Fibroblast of lung (primary cell): ENCODE data around the gene KRT38. TPM values are rescaled to one million over a fixed set of nuclear protein-coding genes. Genes with fewer than 3 reads are reported as not detected.
"Not testable (repeated sequence)": the region's sequence is repeated elsewhere in the genome, so short reads cannot be mapped to it uniquely, and the experiment has no call there.

Experiments
- DNase-seq, 2 donors: peaks; one replicate each; pipeline versions ENCODE4 v3.0.0 to v3.0.0-alpha.2; 2010; ENCODE audit warnings: low read depth in 2 of 2
- H2AFZ ChIP-seq: 2 replicates; pipeline ENCODE4 v1.5.1; 2012; ENCODE audit warnings: low read length, control low read depth, inconsistent platforms
- H3K27ac ChIP-seq: 2 replicates; pipeline ENCODE4 v1.5.1; 2011; ENCODE audit warnings: low read length, control low read depth; ENCODE audit not compliant: insufficient read depth
- H3K27me3 ChIP-seq: 2 replicates; pipeline ENCODE4 v1.5.1; 2011; ENCODE audit warnings: mild to moderate bottlenecking, low read length; ENCODE audit not compliant: control insufficient read depth, insufficient read depth
- H3K36me3 ChIP-seq: 2 replicates; pipeline ENCODE4 v1.5.1; 2011; ENCODE audit warnings: low read length; ENCODE audit not compliant: control insufficient read depth, insufficient read depth
- H3K4me1 ChIP-seq: 2 replicates; pipeline ENCODE4 v1.5.1; 2011; ENCODE audit warnings: low read length; ENCODE audit not compliant: control insufficient read depth, insufficient read depth; ENCODE audit errors: extremely low read depth
- H3K4me2 ChIP-seq: 2 replicates; pipeline ENCODE4 v1.5.1; 2011; ENCODE audit warnings: low read length, control low read depth; ENCODE audit not compliant: insufficient read depth; ENCODE audit errors: extremely low read depth
- H3K4me3 ChIP-seq, 4 experiments: fragments of 200-600 bp in 1 of 4; sonication (generic) in 1 of 4; replicated peaks in 1 of 4; 2 replicates each; pipeline ENCODE4 v1.5.1; 2011 to 2016; ENCODE audit warnings: low read length in 4 of 4, low read depth in 3 of 4, mild to moderate bottlenecking in 3 of 4, control low read depth in 2 of 4, inconsistent platforms in 1 of 4, mixed read lengths in 1 of 4; ENCODE audit not compliant: insufficient read depth in 1 of 4; ENCODE audit errors: control extremely low read depth in 1 of 4
- H3K79me2 ChIP-seq: 2 replicates; pipeline ENCODE4 v1.5.1; 2012; ENCODE audit warnings: mild to moderate bottlenecking, low read length, inconsistent platforms; ENCODE audit not compliant: control insufficient read depth, insufficient read depth
- H3K9ac ChIP-seq: 2 replicates; pipeline ENCODE4 v1.5.1; 2011; ENCODE audit warnings: mild to moderate bottlenecking, low read length, control low read depth; ENCODE audit not compliant: insufficient read depth
- H3K9me3 ChIP-seq: 2 replicates; pipeline ENCODE4 v1.5.1; 2012; ENCODE audit warnings: low read depth, low read length; ENCODE audit not compliant: control insufficient read depth, insufficient read depth
- H4K20me1 ChIP-seq: 2 replicates; pipeline ENCODE4 v1.5.1; 2011; ENCODE audit warnings: low read length; ENCODE audit not compliant: control insufficient read depth, insufficient read depth; ENCODE audit errors: extremely low read depth
- EZH2 ChIP-seq: IDR thresholded peaks from 2 replicates; pipeline ENCODE4 v1.5.1; 2012; ENCODE audit warnings: low read length, control low read depth, mild to moderate bottlenecking; ENCODE audit errors: missing control alignments
- polyA plus RNA-seq, 2 donors: library from polyadenylated mRNA; depleted of rRNA in 1 of 2; stranded (reverse) in 1 of 2; unstranded in 1 of 2; fragments of >200 nt; gene quantifications; 2 replicates each; pipeline ENCODE4 v1.2.1, GENCODE V29; 2011 to 2012; ENCODE audit warnings: missing spikeins in 1 of 2
- total RNA-seq: library from RNA; depleted of rRNA; stranded (reverse); fragments of >200 nt; gene quantifications from 2 replicates; pipeline ENCODE4 v1.2.1, GENCODE V29; 2014
- TF ChIP-seq, protein P1 (sequence below), 2 donors: IDR thresholded peaks in 1 of 2; conservative IDR thresholded peaks in 1 of 2; 1 replicate in 1 of 2; 2 replicates in 1 of 2; pipeline ENCODE4 v1.5.1; 2011 to 2012; ENCODE audit warnings: low read length in 2 of 2, control low read depth in 1 of 2, inconsistent platforms in 1 of 2, low read depth in 1 of 2, mild to moderate bottlenecking in 1 of 2

Gene KRT38
- total and polyA plus RNA-seq, 2 donors (not counting 1 experiment from before 2014, with no cell fraction given), result under 0.01 to 0.02 TPM

DNA sequence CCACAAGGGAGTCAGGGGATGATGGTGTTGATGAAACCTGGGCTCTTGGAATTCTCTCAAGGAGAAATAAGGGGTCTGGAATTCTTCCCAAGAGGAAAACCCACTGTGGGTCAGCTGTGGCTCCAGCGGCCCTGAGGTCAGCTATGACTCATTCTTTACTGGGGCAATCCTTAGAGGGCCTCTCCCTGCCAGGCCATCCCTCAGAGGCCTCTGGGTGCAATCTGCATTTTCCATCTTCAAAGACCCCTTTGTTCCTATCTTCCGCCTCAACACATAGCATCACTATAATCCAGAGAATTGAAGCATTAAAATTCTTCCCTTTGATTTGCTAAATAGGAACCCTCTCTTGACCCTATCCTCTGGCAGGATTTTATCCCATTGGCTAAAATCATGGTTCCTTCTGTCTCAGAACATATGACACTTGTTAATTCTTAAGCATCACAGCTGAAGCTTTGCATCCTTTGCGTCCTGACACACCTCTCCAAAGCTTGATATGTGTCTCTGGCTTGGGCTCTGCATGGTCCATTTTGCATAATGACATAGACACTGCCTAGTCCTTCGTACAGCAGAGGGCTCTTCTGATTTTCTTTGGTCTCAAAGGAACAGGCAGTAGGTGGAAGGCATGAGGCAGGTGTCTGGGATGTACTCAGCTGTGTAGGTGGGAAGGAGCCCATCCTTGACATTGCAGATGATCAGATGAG is 12.0 kb downstream of the KRT38 start:
- no peak overlapping the region for H2AFZ ChIP-seq
- no peak overlapping the region for H3K9ac ChIP-seq
- no peak overlapping the region for H3K27ac ChIP-seq
- no peak overlapping the region for H3K4me2 ChIP-seq
- peaks cover 2% of the 10 kb centered on the region for H3K27me3 ChIP-seq
- H3K4me1 ChIP-seq, result no peaks in the 10 kb centered on the region
- no peak overlapping the region for H3K4me3 ChIP-seq
- H3K36me3 ChIP-seq, result no peaks in the 10 kb centered on the region
- H4K20me1 ChIP-seq, result no peaks in the 10 kb centered on the region
- no peaks in the 10 kb centered on the region for H3K79me2 ChIP-seq
- H3K9me3 ChIP-seq, result no peaks in the 10 kb centered on the region
- peak; percentile 15 to 63 for DNase-seq
- TF ChIP-seq, protein P1, sequence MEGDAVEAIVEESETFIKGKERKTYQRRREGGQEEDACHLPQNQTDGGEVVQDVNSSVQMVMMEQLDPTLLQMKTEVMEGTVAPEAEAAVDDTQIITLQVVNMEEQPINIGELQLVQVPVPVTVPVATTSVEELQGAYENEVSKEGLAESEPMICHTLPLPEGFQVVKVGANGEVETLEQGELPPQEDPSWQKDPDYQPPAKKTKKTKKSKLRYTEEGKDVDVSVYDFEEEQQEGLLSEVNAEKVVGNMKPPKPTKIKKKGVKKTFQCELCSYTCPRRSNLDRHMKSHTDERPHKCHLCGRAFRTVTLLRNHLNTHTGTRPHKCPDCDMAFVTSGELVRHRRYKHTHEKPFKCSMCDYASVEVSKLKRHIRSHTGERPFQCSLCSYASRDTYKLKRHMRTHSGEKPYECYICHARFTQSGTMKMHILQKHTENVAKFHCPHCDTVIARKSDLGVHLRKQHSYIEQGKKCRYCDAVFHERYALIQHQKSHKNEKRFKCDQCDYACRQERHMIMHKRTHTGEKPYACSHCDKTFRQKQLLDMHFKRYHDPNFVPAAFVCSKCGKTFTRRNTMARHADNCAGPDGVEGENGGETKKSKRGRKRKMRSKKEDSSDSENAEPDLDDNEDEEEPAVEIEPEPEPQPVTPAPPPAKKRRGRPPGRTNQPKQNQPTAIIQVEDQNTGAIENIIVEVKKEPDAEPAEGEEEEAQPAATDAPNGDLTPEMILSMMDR (conservative IDR thresholded peaks at IDR 0.05 in 1 of 2, IDR thresholded peaks at IDR 0.05 in 1 of 2; ENCODE audit: low read depth in 1 of 2, low read length in 2 of 2), result no peak
- TF ChIP-seq EZH2, result no peak

DNA sequence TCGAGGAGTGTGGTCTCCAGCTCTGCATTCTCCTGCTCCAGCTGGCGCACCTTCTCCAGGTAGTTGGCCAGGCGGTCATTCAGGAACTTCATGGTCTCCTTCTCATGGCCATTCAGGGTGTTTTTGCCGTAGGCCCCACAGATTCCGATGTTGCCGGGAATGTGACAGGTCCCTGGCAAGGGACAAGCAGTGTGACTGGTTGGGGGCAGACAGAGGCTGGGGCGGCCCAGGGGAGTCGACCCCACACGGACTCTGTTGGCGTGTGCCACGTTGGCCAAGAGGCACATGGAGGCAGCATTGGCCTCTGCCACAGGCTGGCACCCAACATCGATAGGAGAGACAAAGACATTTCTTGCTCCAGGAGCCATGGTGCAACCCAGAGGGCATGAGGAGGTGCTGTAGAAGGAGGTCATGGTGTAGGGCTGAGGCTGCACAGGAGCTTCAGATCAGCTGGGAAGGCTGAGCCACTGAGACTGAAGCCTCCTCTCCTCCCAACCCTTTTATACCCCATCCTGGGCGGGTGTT is 16.6 kb downstream of the KRT38 start, which contains the start of gene KRT37:
TSS of gene KRT37 (minus strand) at position 475 of the 525 bp plus-strand sequence. CDS start at position 413, 62 bp downstream.
- Histone ChIP-seq H3K4me1 (no peaks in the 10 kb centered on the region), H3K36me3 (no peaks in the 10 kb centered on the region), H3K9ac (no peak within 1 kb of the TSS), H4K20me1 (no peaks in the 10 kb centered on the region), H3K4me2 (no peak within 1 kb of the TSS), H3K9me3 (no peaks in the 10 kb centered on the region), H3K4me3 (no peak within 1 kb of the TSS), H3K79me2 (no peaks in the 10 kb centered on the region), H3K27me3 (peaks cover 2% of the 10 kb centered on the region), H3K27ac (no peak within 1 kb of the TSS), H2AFZ (no peak within 1 kb of the TSS)
- no peak for DNase-seq
- TF ChIP-seq EZH2, result no peak
- TF ChIP-seq, protein P1 (conservative IDR thresholded peaks at IDR 0.05 in 1 of 2, IDR thresholded peaks at IDR 0.05 in 1 of 2; ENCODE audit: low read depth in 1 of 2, low read length in 2 of 2), result no peak

DNA sequence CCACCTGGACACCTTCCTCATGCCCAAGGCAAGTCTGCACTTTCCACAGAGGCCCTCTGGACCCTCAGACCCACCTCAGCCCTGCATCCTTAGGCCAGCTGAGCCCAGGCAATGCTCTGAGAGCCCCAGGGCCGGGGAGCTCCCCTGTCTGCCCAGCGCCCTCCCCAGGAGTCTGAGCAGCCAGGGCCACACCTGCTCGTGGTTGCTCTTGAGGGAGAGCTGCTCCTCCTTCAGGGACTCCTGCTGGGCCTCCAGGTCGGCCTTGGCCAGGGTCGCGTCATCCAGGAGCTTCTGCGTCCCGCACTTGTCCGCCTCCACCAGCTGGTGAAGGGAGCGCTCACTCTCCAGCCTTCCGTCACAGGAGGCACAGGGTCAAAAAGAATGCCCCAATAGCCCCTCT is 18.2 kb downstream of the KRT38 start:
- H3K4me1 ChIP-seq, result not testable (repeated sequence)

More for the DNA sequence above, 18.2 kb downstream of the KRT38 start:
- not testable (repeated sequence) for H3K4me3 ChIP-seq, H3K79me2 ChIP-seq, H4K20me1 ChIP-seq, DNase-seq, H3K4me2 ChIP-seq, H3K9ac ChIP-seq, H2AFZ ChIP-seq, H3K27ac ChIP-seq, H3K36me3 ChIP-seq, H3K27me3 ChIP-seq, H3K9me3 ChIP-seq
